Measurements from ENCODE around the gene TRIM26. TPM values are rescaled to one million over a fixed set of nuclear protein-coding genes. Genes with fewer than 3 reads are reported as not detected.
A peak's percentile ranks its signal among the peaks of the same experiment; 100 is the strongest.

Gene TRIM26
- total RNA-seq, 4 donors from 2014 or later: 26.9 to 46.8 (median 37.6) TPM

DNA sequence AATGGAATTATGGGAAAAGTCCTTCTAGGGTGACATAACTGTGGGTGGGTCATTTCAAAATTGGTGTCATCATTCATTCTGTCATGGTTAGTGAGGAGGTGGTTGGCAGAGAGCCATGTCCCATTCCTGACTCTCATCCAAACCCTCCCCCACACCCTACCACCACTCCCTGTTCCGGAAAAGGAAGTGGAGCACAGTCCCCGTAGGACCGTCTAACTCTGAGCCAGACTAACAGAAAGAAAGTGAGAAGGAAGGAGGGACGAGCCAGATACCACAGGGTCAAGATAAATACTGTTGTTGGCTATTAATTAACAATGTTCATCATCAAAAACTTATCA lies 57.0 kb downstream of the TRIM26 start:
- H3K9me3 ChIP-seq: no peaks in the 10 kb centered on the region
- H3K27me3 ChIP-seq: peaks cover 0 to 3% of the 10 kb centered on the region in 2 donors
- TF ChIP-seq POLR2A (IDR thresholded peaks at IDR 0.05) (no peak), EP300 (IDR thresholded peaks at IDR 0.05) (no peak)
- TF ChIP-seq, protein P1, sequence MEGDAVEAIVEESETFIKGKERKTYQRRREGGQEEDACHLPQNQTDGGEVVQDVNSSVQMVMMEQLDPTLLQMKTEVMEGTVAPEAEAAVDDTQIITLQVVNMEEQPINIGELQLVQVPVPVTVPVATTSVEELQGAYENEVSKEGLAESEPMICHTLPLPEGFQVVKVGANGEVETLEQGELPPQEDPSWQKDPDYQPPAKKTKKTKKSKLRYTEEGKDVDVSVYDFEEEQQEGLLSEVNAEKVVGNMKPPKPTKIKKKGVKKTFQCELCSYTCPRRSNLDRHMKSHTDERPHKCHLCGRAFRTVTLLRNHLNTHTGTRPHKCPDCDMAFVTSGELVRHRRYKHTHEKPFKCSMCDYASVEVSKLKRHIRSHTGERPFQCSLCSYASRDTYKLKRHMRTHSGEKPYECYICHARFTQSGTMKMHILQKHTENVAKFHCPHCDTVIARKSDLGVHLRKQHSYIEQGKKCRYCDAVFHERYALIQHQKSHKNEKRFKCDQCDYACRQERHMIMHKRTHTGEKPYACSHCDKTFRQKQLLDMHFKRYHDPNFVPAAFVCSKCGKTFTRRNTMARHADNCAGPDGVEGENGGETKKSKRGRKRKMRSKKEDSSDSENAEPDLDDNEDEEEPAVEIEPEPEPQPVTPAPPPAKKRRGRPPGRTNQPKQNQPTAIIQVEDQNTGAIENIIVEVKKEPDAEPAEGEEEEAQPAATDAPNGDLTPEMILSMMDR (IDR thresholded peaks at IDR 0.05): no peak
- no peak overlapping the region for H3K4me3 ChIP-seq
- H3K4me1 ChIP-seq: peaks cover 0 to 13% (median 1%) of the 10 kb centered on the region in 4 donors
- WGBS, 2 donors: 5 to 10% methylated on average over 4 of the region's 4 CpGs
- DNase-seq (ENCODE audit: low spot score in 2 of 2): peak in 1 of 2 donors; percentile 36
- H3K36me3 ChIP-seq: no peaks in the 10 kb centered on the region
- no peak overlapping the region for H3K27ac ChIP-seq

DNA sequence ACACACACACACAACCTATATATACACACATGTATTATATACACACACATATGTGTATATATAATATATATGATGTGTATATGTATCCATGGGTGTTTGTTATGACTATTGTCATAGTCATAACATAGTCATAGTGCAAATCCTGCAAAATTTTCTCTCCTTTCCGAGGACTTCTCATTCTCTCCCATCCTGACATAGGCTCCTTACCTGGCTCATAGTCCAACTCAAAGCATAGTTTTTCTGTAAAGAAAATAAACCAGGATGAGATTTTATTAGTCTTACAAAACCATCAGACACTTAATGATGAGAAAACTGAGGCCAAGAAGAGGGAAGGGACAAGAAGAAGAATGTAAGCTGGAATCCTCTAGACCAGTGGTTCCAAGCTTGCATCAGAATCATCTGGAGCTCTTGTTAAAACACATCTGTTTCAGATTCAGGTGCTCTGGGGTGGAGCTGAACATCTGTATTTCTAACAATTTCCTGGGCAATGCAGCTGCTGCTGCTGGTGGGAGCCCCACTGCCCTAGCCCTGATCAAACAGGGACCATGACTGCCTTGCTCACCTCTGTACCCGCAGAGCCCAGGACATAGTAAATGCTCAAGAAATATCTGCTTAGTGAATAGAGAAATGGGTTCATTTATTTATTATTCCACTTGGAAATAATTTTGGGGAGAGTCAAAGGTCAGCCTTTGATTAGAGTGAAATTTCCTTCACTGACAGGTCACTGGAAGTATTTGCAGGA lies 57.5 kb downstream of the TRIM26 start:
- Histone ChIP-seq H3K27ac (peak overlapping the region in 1 of 4 donors; percentile 9), H3K36me3 (no peaks in the 10 kb centered on the region), H3K27me3 (peaks cover 0 to 6% of the 10 kb centered on the region in 2 donors), H3K9me3 (no peaks in the 10 kb centered on the region), H3K4me1 (peaks cover 0 to 13% (median 1%) of the 10 kb centered on the region in 4 donors), H3K4me3 (no peak overlapping the region)
- TF ChIP-seq EP300 (IDR thresholded peaks at IDR 0.05) (no peak), POLR2A (IDR thresholded peaks at IDR 0.05) (no peak)
- TF ChIP-seq, protein P1 (IDR thresholded peaks at IDR 0.05): no peak
- DNase-seq (ENCODE audit: low spot score in 2 of 2): no peak
- WGBS, 2 donors: 87 to 89% methylated on average over 2 of the region's 2 CpGs

DNA sequence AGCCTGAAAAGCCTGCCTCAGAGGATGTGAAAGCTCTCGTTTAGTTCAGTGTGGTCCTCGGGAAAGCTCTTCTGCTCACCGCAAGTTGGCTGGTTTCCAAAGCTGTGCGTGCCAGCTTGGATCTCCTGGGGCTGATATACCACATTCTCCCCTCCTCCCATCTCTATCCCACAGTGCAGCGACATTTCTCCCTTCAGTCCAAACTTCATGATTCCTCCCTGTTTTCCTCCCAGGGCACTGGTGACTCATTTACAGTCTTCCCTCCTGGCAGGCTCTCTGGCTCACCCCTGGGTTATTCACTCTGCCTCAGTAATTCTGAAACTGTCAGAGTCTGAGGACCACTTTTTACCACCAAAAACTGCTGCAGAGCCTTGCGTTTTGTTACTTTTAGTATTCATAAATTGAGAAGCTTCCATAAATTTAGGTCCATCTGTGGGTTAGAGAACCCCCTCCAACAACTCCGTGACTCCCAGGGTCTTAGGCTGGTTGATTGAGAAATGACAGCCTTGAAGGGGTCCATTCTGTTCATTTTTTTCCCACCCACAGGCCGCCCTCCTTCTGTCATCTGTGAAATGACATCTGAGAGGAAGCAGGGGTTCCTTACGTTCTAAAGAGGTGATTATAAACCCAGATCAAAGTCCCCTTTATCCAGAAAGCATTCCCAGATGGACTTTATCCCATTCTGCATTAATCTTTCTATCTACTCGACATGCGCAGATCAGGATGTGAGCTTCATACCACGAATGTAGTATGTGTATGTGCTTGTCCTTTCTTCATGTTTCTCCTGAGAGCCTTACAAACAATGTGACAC lies 58.3 kb downstream of the TRIM26 start:
- Histone ChIP-seq H3K9me3 (no peaks in the 10 kb centered on the region), H3K36me3 (no peaks in the 10 kb centered on the region), H3K27me3 (peaks cover 0 to 7% of the 10 kb centered on the region in 2 donors), H3K4me1 (peaks cover 0 to 13% (median 1%) of the 10 kb centered on the region in 4 donors), H3K4me3 (no peak overlapping the region), H3K27ac (peak overlapping the region in 1 of 4 donors; percentile 6)
- no peak for TF ChIP-seq POLR2A (IDR thresholded peaks at IDR 0.05)
- TF ChIP-seq EP300 (IDR thresholded peaks at IDR 0.05): no peak
- TF ChIP-seq, protein P1 (IDR thresholded peaks at IDR 0.05): no peak
- 42 to 46% methylated on average over 12 of the region's 12 CpGs for WGBS, 2 donors
- DNase-seq (ENCODE audit: low spot score in 2 of 2): no peak

DNA sequence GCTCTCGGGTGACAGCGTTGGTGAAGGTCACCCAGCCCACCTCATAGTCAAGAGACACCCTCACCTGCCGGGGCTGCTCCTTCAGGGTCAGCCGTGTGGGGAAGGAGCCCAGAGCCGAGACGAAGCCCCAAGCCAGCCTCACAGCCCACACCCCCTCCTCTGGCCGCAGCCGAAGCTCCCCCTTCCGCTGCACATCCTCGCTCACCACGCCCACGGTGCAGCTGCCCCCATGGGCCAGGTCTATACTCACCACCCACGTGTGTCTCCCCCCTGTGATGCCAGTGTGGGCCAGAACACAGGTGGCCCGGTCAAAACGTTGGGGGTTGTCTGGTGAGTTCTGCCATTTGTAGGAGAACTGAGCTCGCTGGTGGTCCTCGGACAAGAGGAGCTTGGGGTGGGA lies 59.1 kb downstream of the TRIM26 start:
- TF ChIP-seq, protein P1 (IDR thresholded peaks at IDR 0.05): no peak
- TF ChIP-seq EP300 (IDR thresholded peaks at IDR 0.05) (no peak), POLR2A (IDR thresholded peaks at IDR 0.05) (no peak)
- no peak overlapping the region for H3K4me3 ChIP-seq
- 80 to 85% methylated on average over 16 to 17 of the region's 17 CpGs for WGBS, 2 donors
- H3K27me3 ChIP-seq: peaks cover 0 to 7% of the 10 kb centered on the region in 2 donors
- no peaks in the 10 kb centered on the region for H3K36me3 ChIP-seq
- peaks cover 0 to 13% (median 1%) of the 10 kb centered on the region in 4 donors for H3K4me1 ChIP-seq
- no peaks in the 10 kb centered on the region for H3K9me3 ChIP-seq
- no peak overlapping the region for H3K27ac ChIP-seq
- DNase-seq (ENCODE audit: low spot score in 2 of 2): no peak
